Small intestine (tissue), 7 donors: ENCODE results near the gene ZBTB9. TPM values are rescaled to one million over a fixed set of nuclear protein-coding genes. Genes with fewer than 3 reads are reported as not detected.
"Not testable (repeated sequence)": the region's sequence is repeated elsewhere in the genome, so short reads cannot be mapped to it uniquely, and the experiment has no call there.

ENCODE experiments used
- DNase-seq, 2 donors: peaks; one replicate each; pipeline versions ENCODE4 v3.0.0 to v3.0.0-alpha.2; 2013
- FAIRE-seq: peaks from 2 replicates; lab custom pipeline; 2012; peaks lifted over from hg19 to GRCh38; lab: Jason Lieb, UNC
- H3K27ac ChIP-seq, 3 donors: one replicate each; pipeline ENCODE4 v1.5.1; 2013; ENCODE audit warnings: low read length in 2 of 3, mild to moderate bottlenecking in 2 of 3, control low read depth in 1 of 3, inconsistent platforms in 1 of 3, low read depth in 1 of 3, moderate library complexity in 1 of 3
- H3K27me3 ChIP-seq, 3 donors: one replicate each; pipeline ENCODE4 v1.6.1; 2013; ENCODE audit warnings: low read length in 3 of 3, inconsistent platforms in 1 of 3; ENCODE audit not compliant: control insufficient read depth in 3 of 3, insufficient read depth in 3 of 3
- H3K36me3 ChIP-seq, 3 donors: one replicate each; pipeline ENCODE4 v1.6.1; 2013; ENCODE audit warnings: low read length in 3 of 3, inconsistent platforms in 1 of 3, low read depth in 1 of 3, mild to moderate bottlenecking in 1 of 3, moderate library complexity in 1 of 3; ENCODE audit not compliant: control insufficient read depth in 3 of 3, insufficient read depth in 2 of 3
- H3K4me1 ChIP-seq, 3 donors: one replicate each; pipeline ENCODE4 v1.6.1; 2013; ENCODE audit warnings: low read length in 2 of 3, inconsistent platforms in 1 of 3, low read depth in 1 of 3, mild to moderate bottlenecking in 1 of 3, moderate library complexity in 1 of 3; ENCODE audit not compliant: control insufficient read depth in 3 of 3, insufficient read depth in 2 of 3
- H3K4me3 ChIP-seq, 3 donors: one replicate each; pipeline ENCODE4 v1.5.1; 2013; ENCODE audit warnings: low read length in 3 of 3, control low read depth in 1 of 3, inconsistent platforms in 1 of 3, low read depth in 1 of 3, mild to moderate bottlenecking in 1 of 3, moderate library complexity in 1 of 3
- H3K9me3 ChIP-seq, 2 donors: one replicate each; pipeline ENCODE4 v1.6.1; 2013; ENCODE audit warnings: low read depth in 1 of 2, low read length in 1 of 2; ENCODE audit not compliant: control insufficient read depth in 2 of 2, insufficient read depth in 1 of 2
- WGBS, 3 donors: extraction: QIAGEN DNeasy Blood & Tissue Kit; methylation state at CpG; one replicate each; pipeline ENCODE4 v1.1.7; 2013; 5-methylcytosine and 5-hydroxymethylcytosine counted together
- polyA plus RNA-seq, 4 donors: library from polyadenylated mRNA; stranded (reverse) in 3 of 4; unstranded in 1 of 4; fragments of 200-250 nt in 3 of 4; fragments of 120-200 nt in 1 of 4; gene quantifications; one replicate each; pipeline versions ENCODE4 v1.2.1 to v1.2.3, GENCODE V29; 2013
- donor health status: healthy with polysubstance abuse.
- donor health status: control.
- donor health status: control.
- donor health status: Bipolar disorder and iron deficiency.
- donor health status: healthy.

ZBTB9 gene
- polyA plus RNA-seq, 4 donors: 1.6 to 8.5 (median 3.5) TPM

GRCh38 chr6:33482620-33483019, 28.2 kb downstream of the ZBTB9 start:
- not testable (repeated sequence) for H3K4me1 ChIP-seq, DNase-seq, FAIRE-seq

GRCh38 chr6:33483678-33484077, 29.3 kb downstream of the ZBTB9 start:
- no peak for FAIRE-seq

More at GRCh38 chr6:33482620-33483019, 28.2 kb downstream of the ZBTB9 start:
- WGBS, 3 donors: 87 to 88% (median 88%) methylated on average over 5 of the region's 5 CpGs
- not testable (repeated sequence) for H3K36me3 ChIP-seq, H3K9me3 ChIP-seq, H3K27ac ChIP-seq, H3K27me3 ChIP-seq, H3K4me3 ChIP-seq

GRCh38 chr6:33484673-33485262, 30.4 kb downstream of the ZBTB9 start:
- not testable (repeated sequence) for H3K27me3 ChIP-seq, FAIRE-seq, H3K4me1 ChIP-seq, H3K9me3 ChIP-seq, H3K27ac ChIP-seq, H3K36me3 ChIP-seq, DNase-seq, H3K4me3 ChIP-seq
- WGBS, 3 donors: 57 to 100% (median 82%) methylated on average over 2 to 3 of the region's 6 CpGs

More at GRCh38 chr6:33483678-33484077, 29.3 kb downstream of the ZBTB9 start:
- H3K4me1 ChIP-seq: peaks cover 0 to 5% (median 0%) of the 10 kb centered on the region in 3 donors
- H3K9me3 ChIP-seq: no peaks in the 10 kb centered on the region
- no peaks in the 10 kb centered on the region for H3K27me3 ChIP-seq
- 63 to 91% (median 78%) methylated on average over 3 of the region's 3 CpGs for WGBS, 3 donors
- no peak overlapping the region for H3K27ac ChIP-seq
- H3K36me3 ChIP-seq: no peaks in the 10 kb centered on the region
- no peak overlapping the region for H3K4me3 ChIP-seq
- DNase-seq: no peak

GRCh38 chr6:33485680-33486079, 31.3 kb downstream of the ZBTB9 start:
- not testable (repeated sequence) for FAIRE-seq

GRCh38 chr6:33488339-33488738, 34.0 kb downstream of the ZBTB9 start:
- no peaks in the 10 kb centered on the region for H3K27me3 ChIP-seq
- 23 to 58% (median 38%) methylated on average over 7 of the region's 7 CpGs for WGBS, 3 donors
- peak; percentile 66 to 81 for DNase-seq
- no peaks in the 10 kb centered on the region for H3K9me3 ChIP-seq
- no peak overlapping the region for H3K4me3 ChIP-seq
- peak overlapping the region; percentile 64 to 80 (median 79) for H3K27ac ChIP-seq
- H3K36me3 ChIP-seq: no peaks in the 10 kb centered on the region
- FAIRE-seq: no peak
- peaks cover 0 to 5% (median 0%) of the 10 kb centered on the region in 3 donors for H3K4me1 ChIP-seq

More at GRCh38 chr6:33485680-33486079, 31.3 kb downstream of the ZBTB9 start:
- 88 to 91% (median 89%) methylated on average over 9 to 25 of the region's 25 CpGs for WGBS, 3 donors
- not testable (repeated sequence) for H3K27ac ChIP-seq, H3K36me3 ChIP-seq, DNase-seq, H3K4me3 ChIP-seq, H3K9me3 ChIP-seq, H3K27me3 ChIP-seq, H3K4me1 ChIP-seq

- FAIRE-seq (no peak), DNase-seq (peak; percentile 39 to 65)
- no peak overlapping the region for H3K4me3 ChIP-seq
- no peaks in the 10 kb centered on the region for H3K9me3 ChIP-seq
- H3K36me3 ChIP-seq: no peaks in the 10 kb centered on the region
- no peaks in the 10 kb centered on the region for H3K27me3 ChIP-seq
- 28 to 62% (median 43%) methylated on average over 3 of the region's 3 CpGs for WGBS, 3 donors
- H3K27ac ChIP-seq: no peak overlapping the region
- peaks cover 0 to 5% (median 0%) of the 10 kb centered on the region in 3 donors for H3K4me1 ChIP-seq
Measured at GRCh38 chr6:33490198-33490597, 35.8 kb downstream of the ZBTB9 start.

- Histone ChIP-seq H3K4me3 (no peak overlapping the region), H3K27ac (no peak overlapping the region), H3K4me1 (peaks cover 0 to 5% (median 0%) of the 10 kb centered on the region in 3 donors), H3K36me3 (no peaks in the 10 kb centered on the region), H3K9me3 (no peaks in the 10 kb centered on the region), H3K27me3 (no peaks in the 10 kb centered on the region)
- no peak for FAIRE-seq
- WGBS, 3 donors: 91 to 94% (median 93%) methylated on average over 6 of the region's 6 CpGs
- DNase-seq: no peak
Measured at GRCh38 chr6:33490621-33491020, 36.2 kb downstream of the ZBTB9 start.

- Histone ChIP-seq H3K4me1 (peaks cover 0 to 5% (median 0%) of the 10 kb centered on the region in 3 donors), H3K27ac (no peak overlapping the region), H3K9me3 (no peaks in the 10 kb centered on the region), H3K36me3 (no peaks in the 10 kb centered on the region), H3K27me3 (no peaks in the 10 kb centered on the region), H3K4me3 (no peak overlapping the region)
- FAIRE-seq (no peak), DNase-seq (no peak)
- 39 to 50% (median 46%) methylated on average over 4 of the region's 4 CpGs for WGBS, 3 donors
Measured at GRCh38 chr6:33492093-33492492, 37.7 kb downstream of the ZBTB9 start.

GRCh38 chr6:33497157-33497556, 42.8 kb downstream of the ZBTB9 start:
- Histone ChIP-seq H3K36me3 (no peaks in the 10 kb centered on the region), H3K27ac (no peak overlapping the region), H3K27me3 (no peaks in the 10 kb centered on the region), H3K4me1 (no peaks in the 10 kb centered on the region), H3K9me3 (no peaks in the 10 kb centered on the region), H3K4me3 (no peak overlapping the region)
- FAIRE-seq (no peak), DNase-seq (no peak)
- 96 to 99% (median 97%) methylated on average over 7 of the region's 7 CpGs for WGBS, 3 donors
